ENCODE data around the gene EIF3B.
"Not testable (repeated sequence)": the region's sequence is repeated elsewhere in the genome, so short reads cannot be mapped to it uniquely, and the experiment has no call there.

The EIF3B gene

DNA sequence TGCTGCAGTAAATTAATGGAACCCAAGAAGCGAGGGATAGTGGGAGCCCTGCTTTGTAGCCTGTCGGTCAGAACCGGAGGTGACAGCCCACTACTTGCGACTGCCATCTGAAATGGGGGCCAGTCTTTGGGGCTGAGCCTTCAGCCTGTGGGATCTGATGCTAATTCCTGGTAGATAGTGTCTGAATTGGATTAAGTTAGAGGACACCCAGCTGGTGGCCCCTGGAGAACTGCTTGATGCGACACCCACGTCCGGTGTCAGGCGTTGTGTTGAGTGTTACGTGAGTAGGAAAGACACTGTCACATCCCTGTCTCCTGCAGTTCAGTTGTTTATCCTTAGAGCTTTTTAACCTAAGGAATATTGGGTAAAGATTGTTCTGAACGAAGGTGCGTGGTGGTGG is 5.0 kb downstream of the EIF3B start:
- Mint-ChIP-seq H3K4me3 (no peak overlapping the region), H3K27ac (peak overlapping the region; percentile 48), H3K9me3 (no peaks in the 10 kb centered on the region), H3K4me1 (peaks cover 40% of the 10 kb centered on the region), H3K36me3 (peaks cover 53% of the 10 kb centered on the region), H3K27me3 (no peaks in the 10 kb centered on the region)
- ATAC-seq, result no peak

DNA sequence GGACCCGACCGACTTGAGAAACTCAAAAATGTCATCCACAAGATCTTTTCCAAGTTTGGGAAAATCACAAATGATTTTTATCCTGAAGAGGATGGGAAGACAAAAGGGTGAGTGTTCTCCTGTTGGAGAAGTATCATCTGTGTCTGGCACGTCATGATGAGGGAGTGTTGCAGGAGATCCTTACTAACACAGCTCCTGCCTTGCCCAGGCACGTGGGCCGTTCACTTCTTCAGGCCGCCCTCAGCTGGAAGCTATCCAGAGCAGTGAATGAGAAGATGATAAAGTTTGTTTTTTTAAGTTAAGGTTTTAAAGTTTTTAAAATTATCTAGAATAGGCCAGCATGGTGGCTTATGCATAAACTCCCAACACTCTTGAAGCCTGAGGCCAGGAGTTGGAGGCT is 6.2 kb downstream of the EIF3B start:
- H3K27ac Mint-ChIP-seq, result no peak overlapping the region

DNA sequence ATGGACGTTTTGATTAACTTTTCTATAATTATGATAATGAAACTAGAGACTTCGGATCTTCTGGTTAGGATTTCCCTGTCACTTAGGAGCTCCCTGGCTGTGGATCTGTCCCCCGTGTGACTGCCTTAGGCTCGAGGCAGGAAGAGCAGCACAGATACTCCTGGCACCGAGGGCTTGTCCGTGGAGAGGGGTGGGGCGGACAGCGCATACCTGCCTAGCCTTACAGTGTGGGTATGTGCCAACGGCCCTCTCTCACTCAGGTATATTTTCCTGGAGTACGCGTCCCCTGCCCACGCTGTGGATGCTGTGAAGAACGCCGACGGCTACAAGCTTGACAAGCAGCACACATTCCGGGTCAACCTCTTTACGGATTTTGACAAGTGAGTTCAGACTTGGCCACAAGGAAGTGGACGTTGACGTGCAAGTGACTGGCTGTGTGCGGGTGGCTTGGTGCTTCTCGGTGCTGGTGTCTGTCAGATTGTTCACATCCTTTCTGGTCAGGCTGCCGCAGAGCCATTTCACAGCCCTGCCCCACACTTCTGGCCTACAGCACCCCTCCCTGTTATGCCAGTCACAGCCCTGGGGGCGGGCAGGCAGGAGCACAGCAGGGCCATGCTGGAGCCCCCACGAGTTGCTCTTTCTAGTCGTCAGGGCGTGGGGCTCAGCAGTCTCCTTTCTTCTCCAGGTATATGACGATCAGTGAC is 7.9 kb downstream of the EIF3B start:
- no peaks in the 10 kb centered on the region for H3K9me3 Mint-ChIP-seq
- no peak for ATAC-seq
- H3K4me3 Mint-ChIP-seq, result no peak overlapping the region
- no peak overlapping the region for H3K27ac Mint-ChIP-seq
- H3K36me3 Mint-ChIP-seq, result peaks cover 69% of the 10 kb centered on the region
- no peaks in the 10 kb centered on the region for H3K27me3 Mint-ChIP-seq
- peaks cover 26% of the 10 kb centered on the region for H3K4me1 Mint-ChIP-seq

More for the DNA sequence above, 6.2 kb downstream of the EIF3B start:
- peaks cover 39% of the 10 kb centered on the region for H3K4me1 Mint-ChIP-seq
- H3K27me3 Mint-ChIP-seq, result no peaks in the 10 kb centered on the region
- peaks cover 61% of the 10 kb centered on the region for H3K36me3 Mint-ChIP-seq
- ATAC-seq, result no peak
- H3K9me3 Mint-ChIP-seq, result no peaks in the 10 kb centered on the region
- no peak overlapping the region for H3K4me3 Mint-ChIP-seq

DNA sequence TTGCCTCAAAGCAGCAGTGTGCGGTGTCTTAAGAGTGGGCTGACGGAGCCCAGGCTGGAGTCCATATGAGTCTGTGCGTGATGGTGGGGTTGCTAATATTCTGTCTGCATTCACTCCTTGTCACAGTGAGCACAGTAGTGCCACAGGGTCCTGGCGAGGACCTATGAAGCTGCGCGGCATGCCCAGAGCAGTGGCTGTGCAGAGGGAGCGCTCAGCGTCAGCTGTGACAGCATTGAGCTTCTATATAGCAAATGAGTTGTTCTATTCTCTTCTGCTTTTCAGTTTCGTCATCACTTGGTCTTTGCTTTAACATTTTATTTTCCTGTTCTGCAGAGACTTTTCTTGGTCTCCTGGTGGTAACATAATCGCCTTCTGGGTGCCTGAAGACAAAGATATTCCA is 14.5 kb downstream of the EIF3B start:
- no peaks in the 10 kb centered on the region for H3K4me1 Mint-ChIP-seq
- H3K4me3 Mint-ChIP-seq, result no peak overlapping the region
- H3K9me3 Mint-ChIP-seq, result no peaks in the 10 kb centered on the region
- no peak overlapping the region for H3K27ac Mint-ChIP-seq
- ATAC-seq, result no peak
- no peaks in the 10 kb centered on the region for H3K27me3 Mint-ChIP-seq
- H3K36me3 Mint-ChIP-seq, result peaks cover 64% of the 10 kb centered on the region

DNA sequence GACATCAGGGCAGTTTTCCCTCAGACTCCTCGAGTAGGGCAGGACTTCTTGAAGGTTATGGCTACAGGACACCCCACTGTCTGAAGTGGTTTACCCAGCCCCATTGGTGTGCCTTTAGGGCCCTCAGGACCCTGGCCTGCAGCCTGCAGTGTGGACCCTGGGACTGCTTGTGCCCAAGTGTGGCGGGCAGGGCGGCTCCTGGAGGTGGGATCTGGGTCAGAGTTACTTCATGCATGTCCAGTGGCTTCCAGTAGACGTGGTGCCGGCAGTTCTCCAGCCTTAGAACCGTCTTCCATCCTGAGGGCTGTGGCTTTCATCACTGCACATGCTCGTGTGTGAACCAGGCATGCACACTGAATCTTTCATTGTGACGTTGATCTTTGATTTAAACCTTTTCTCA is 16.7 kb downstream of the EIF3B start:
- no peak overlapping the region for H3K27ac Mint-ChIP-seq
- H3K4me1 Mint-ChIP-seq, result no peaks in the 10 kb centered on the region
- H3K9me3 Mint-ChIP-seq, result no peaks in the 10 kb centered on the region
- ATAC-seq, result no peak
- H3K4me3 Mint-ChIP-seq, result no peak overlapping the region
- H3K36me3 Mint-ChIP-seq, result peaks cover 72% of the 10 kb centered on the region
- H3K27me3 Mint-ChIP-seq, result no peaks in the 10 kb centered on the region

DNA sequence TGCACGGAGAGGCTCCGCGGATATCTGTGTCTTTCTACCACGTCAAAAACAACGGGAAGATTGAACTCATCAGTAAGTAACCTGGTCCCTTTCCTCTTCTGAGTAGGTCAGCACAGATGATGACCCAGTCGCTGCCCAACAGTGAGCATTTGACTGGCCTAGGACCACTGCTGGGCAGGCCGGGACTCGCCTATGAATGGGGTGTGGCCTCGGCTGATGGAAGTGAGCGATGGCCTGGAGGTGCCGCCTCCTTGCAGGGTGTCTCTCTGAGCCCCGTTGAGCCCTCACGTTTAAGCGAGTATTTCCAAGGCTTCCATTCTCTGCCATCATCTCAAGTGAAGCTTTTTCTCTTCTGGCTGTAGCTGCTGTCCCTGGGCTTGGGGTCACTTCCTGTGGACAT is 18.1 kb downstream of the EIF3B start:
- no peak for ATAC-seq
- no peak overlapping the region for H3K27ac Mint-ChIP-seq
- H3K4me3 Mint-ChIP-seq, result no peak overlapping the region

DNA sequence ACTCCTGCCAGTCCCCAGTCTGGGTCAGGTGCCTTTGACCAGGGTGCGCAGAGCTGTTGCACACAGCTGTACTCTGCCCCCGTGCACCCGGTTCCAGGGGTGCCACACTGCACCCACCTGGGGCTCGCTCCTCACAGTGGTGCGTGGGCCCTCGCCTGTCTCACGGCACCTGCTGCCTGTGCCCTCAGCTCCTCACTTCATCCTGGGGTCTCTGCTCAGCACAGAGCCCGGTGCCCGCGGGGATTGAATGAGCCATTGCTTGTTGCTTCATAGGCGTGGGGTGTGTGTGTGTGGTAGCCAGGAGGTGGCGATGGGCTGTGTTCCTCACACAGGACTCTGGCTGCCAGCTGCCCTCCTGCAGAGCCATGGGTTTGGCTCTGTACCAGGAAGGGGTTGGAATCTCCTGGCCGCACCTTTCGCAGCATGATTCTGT is 18.5 kb downstream of the EIF3B start:
- peaks cover 75% of the 10 kb centered on the region for H3K36me3 Mint-ChIP-seq
- no peak overlapping the region for H3K4me3 Mint-ChIP-seq
- ATAC-seq, result no peak
- H3K9me3 Mint-ChIP-seq, result no peaks in the 10 kb centered on the region
- no peak overlapping the region for H3K27ac Mint-ChIP-seq
- H3K27me3 Mint-ChIP-seq, result no peaks in the 10 kb centered on the region
- H3K4me1 Mint-ChIP-seq, result peaks cover 10% of the 10 kb centered on the region

More for the DNA sequence above, 18.1 kb downstream of the EIF3B start:
- H3K9me3 Mint-ChIP-seq, result no peaks in the 10 kb centered on the region
- H3K27me3 Mint-ChIP-seq, result no peaks in the 10 kb centered on the region
- peaks cover 10% of the 10 kb centered on the region for H3K4me1 Mint-ChIP-seq
- H3K36me3 Mint-ChIP-seq, result peaks cover 72% of the 10 kb centered on the region

DNA sequence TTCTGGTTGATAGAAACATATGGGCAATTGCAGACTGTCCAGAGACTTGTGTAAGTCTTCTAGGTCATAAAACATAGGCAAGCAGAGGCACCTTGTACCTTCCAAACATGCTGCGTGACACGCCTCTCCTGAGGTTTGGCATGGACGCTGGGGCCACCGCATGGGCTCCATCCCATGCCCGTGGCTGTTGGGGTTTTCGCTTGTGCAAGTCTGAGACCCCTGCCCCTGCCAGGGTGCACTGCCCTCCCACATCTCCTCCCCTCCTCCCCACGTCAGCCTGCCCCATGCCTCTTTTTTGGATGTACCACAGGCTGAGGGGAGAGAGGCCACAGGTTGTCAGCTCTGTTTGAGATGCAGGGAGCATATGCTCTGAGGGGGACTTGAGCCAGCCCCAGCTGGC is 19.0 kb downstream of the EIF3B start:
- Mint-ChIP-seq H3K4me1 (peaks cover 10% of the 10 kb centered on the region), H3K27ac (no peak overlapping the region), H3K4me3 (no peak overlapping the region), H3K27me3 (no peaks in the 10 kb centered on the region), H3K36me3 (peaks cover 78% of the 10 kb centered on the region), H3K9me3 (no peaks in the 10 kb centered on the region)
- ATAC-seq, result no peak

DNA sequence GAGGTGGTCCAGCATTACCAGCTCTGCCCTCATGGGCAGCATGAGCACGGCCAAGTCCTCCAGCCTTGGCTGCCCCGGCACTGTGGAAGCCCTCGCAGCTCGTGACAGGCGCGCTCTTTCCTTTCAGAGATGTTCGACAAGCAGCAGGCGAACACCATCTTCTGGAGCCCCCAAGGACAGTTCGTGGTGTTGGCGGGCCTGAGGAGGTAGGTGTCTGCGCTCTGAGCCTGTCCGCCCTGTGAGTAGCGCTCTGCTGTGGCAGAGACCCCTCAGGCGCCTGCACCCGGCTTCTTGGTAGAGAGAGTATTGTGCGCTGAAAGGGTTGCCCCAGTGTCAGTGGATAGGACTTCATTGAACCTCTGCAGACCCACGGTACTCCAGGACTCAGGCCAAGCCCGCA is 19.8 kb downstream of the EIF3B start:
- H3K9me3 Mint-ChIP-seq, result no peaks in the 10 kb centered on the region
- H3K27me3 Mint-ChIP-seq, result no peaks in the 10 kb centered on the region
- no peak overlapping the region for H3K4me3 Mint-ChIP-seq
- H3K27ac Mint-ChIP-seq, result no peak overlapping the region
- H3K36me3 Mint-ChIP-seq, result peaks cover 78% of the 10 kb centered on the region
- peaks cover 10% of the 10 kb centered on the region for H3K4me1 Mint-ChIP-seq
- no peak for ATAC-seq

DNA sequence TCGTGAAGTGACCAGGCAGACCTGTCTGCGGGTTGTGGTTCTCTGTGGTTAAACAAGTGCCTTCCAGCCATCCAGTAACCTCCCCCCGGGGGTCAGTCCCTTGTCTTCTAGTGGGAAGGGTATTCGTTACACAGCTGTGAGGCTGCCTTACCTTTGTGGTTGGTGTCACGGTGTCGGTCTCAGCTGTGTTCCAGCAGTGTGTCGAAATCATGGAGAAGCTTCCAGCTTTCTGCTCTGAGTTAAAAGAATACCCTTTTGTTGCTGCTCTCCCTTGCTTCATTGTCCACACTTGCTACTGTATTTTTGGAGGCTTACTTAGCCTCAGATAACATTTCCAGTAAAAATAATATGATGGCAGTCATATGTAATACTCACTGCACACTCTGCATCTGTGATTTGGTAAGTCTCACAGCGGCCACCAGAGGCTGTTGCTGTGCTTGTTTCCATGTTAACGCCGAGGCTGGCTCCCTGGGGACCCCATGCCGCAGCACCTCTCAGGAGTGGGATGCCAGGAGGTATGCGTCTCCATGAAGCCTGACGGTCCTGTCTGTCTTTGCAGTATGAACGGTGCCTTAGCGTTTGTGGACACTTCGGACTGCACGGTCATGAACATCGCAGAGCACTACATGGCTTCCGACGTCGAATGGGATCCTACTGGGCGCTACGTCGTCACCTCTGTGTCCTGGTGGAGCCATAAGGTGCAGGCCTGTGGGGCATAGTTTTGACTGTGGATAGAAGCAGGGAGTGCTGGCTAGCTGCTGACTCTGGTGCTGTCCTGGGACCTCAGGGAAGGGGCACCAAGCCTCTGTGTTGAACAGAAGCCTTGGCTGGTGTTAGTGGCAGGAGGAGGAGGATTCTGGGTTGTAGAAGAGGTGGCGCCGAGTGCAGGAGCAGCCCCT is 20.5 kb downstream of the EIF3B start:
- no peak overlapping the region for H3K4me3 Mint-ChIP-seq
- peaks cover 10% of the 10 kb centered on the region for H3K4me1 Mint-ChIP-seq
- no peak for ATAC-seq
- H3K27me3 Mint-ChIP-seq, result no peaks in the 10 kb centered on the region
- no peak overlapping the region for H3K27ac Mint-ChIP-seq
- no peaks in the 10 kb centered on the region for H3K9me3 Mint-ChIP-seq
- H3K36me3 Mint-ChIP-seq, result peaks cover 83% of the 10 kb centered on the region

DNA sequence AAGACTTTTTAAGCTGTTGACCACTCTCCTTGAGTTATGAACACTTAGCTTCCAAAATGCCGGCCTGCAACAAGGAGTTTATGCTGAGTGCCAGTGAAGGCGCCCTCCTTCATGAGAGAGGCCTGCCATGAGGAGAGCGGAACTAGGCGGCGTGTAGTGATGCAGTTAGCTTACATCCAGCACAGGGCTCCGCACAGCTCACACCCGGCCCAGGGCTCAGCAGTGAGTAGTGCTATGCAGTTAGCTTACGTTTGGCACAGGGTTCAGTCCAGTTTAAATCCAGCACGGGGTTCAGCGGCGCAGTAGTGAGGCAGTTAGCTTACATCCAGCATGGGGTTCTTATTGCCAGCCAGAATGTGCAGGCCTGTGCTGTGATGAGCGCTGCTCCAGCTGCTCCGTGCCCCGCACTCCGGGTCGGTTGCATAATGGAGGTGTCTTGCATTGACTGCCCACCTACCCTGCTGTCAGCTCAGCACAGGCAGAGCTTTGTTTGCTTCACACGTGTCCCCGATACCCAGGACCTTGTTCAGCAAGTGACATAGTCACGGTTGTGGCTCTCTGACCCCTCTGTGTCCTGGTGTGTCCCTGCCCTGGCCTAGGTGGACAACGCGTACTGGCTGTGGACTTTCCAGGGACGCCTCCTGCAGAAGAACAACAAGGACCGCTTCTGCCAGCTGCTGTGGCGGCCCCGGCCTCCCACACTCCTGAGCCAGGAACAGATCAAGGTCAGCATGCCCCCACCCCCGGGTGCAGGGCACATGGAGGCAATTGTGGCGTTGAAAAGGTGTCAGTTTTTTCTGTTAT is 21.9 kb downstream of the EIF3B start:
- no peak overlapping the region for H3K4me3 Mint-ChIP-seq
- H3K4me1 Mint-ChIP-seq, result peaks cover 10% of the 10 kb centered on the region
- ATAC-seq, result no peak
- peaks cover 92% of the 10 kb centered on the region for H3K36me3 Mint-ChIP-seq
- H3K27me3 Mint-ChIP-seq, result no peaks in the 10 kb centered on the region
- no peaks in the 10 kb centered on the region for H3K9me3 Mint-ChIP-seq
- peak overlapping the region; percentile 46 for H3K27ac Mint-ChIP-seq

DNA sequence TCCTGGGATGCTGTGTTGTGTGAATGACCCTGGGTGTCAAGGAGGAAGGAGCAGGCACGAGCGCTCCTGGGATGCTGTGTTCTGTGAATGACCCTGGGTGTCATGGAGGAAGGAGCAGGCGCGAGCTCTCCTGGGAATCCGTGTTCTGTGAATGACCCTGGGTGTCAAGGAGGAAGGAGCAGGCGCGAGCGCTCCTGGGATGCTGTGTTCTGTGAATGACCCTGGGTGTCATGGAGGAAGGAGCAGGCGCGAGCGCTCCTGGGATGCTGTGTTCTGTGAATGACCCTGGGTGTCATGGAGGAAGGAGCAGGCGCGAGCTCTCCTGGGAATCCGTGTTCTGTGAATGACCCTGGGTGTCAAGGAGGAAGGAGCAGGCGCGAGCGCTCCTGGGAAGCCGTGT is 22.9 kb downstream of the EIF3B start:
- Mint-ChIP-seq H3K27ac (peak overlapping the region; percentile 46), H3K36me3 (peaks cover 92% of the 10 kb centered on the region)
- not testable (repeated sequence) for H3K4me1 Mint-ChIP-seq, ATAC-seq, H3K4me3 Mint-ChIP-seq, H3K27me3 Mint-ChIP-seq, H3K9me3 Mint-ChIP-seq

DNA sequence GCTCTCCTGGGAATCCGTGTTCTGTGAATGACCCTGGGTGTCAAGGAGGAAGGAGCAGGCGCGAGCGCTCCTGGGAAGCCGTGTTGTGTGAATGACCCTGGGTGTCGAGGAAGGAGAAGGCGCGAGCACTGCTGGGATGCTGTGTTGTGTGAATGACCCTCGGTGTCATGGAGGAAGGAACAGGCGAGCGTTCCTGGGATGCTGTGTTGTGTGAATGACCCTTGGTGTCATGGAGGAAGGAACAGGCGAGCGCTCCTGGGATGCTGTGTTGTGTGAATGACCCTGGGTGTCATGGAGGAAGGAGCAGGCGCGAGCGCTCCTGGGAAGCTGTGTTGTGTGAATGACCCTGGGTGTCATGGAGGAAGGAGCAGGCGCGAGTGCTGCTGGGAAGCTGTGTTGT is 23.5 kb downstream of the EIF3B start:
- H3K4me3 Mint-ChIP-seq, H3K27ac Mint-ChIP-seq, H3K4me1 Mint-ChIP-seq, H3K9me3 Mint-ChIP-seq, H3K27me3 Mint-ChIP-seq, ATAC-seq: not testable (repeated sequence)
- H3K36me3 Mint-ChIP-seq, result peaks cover 89% of the 10 kb centered on the region

DNA sequence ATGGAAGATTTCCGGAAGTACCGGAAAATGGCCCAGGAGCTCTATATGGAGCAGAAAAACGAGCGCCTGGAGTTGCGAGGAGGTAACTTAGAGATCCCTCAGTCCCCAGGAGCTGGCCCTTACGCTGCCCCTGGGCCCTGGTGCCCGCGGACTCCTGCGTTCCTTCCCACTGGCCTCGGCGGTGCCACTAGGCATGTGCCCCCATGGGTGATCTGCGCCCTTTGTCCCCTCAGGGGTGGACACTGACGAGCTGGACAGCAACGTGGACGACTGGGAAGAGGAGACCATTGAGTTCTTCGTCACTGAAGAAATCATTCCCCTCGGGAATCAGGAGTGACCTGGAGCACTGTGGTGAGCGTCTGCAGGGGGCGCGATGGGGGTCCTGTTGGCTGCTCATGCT is 24.5 kb downstream of the EIF3B start:
- Mint-ChIP-seq H3K27me3 (no peaks in the 10 kb centered on the region), H3K4me1 (peaks cover 10% of the 10 kb centered on the region), H3K4me3 (no peak overlapping the region), H3K9me3 (no peaks in the 10 kb centered on the region), H3K27ac (no peak overlapping the region), H3K36me3 (peaks cover 88% of the 10 kb centered on the region)
- no peak for ATAC-seq

DNA sequence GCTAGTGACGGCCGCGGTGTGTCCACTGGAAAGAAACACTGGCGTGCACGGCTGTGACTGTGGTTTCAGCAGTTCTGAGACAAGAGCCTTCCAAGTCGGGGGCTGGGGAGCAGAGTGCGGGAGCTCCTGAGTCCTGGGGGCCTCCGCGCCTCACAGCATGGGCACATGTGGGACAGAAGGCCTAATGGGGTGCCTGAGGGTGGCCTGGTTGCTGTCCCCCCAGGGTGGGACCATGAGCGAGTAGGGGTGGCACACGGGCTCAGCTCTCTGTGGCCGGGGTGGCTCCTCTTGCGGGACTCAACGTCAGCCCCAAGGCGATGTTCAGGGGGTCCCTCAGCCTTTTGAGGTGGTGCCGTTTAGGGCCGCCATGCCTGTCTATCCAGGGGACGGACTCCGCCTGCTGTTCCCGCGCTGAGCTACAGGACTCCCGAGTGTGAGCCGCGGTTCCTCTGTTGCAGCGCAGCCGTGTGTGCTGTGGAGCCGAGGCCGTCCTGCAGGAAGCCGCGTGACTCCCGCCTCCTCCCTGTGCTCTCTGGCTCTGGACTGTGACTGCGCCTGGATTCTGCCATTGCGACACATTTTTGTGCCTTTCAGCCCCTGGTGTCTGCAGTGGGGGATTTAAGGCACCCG is 25.3 kb downstream of the EIF3B start:
- Mint-ChIP-seq H3K36me3 (peaks cover 88% of the 10 kb centered on the region), H3K9me3 (no peaks in the 10 kb centered on the region), H3K27me3 (no peaks in the 10 kb centered on the region), H3K4me1 (peaks cover 14% of the 10 kb centered on the region), H3K4me3 (no peak overlapping the region), H3K27ac (no peak overlapping the region)
- no peak for ATAC-seq
